HG03460 (cell line): ENCODE data around the gene ZNF627.
"Not testable (repeated sequence)": the region's sequence is repeated elsewhere in the genome, so short reads cannot be mapped to it uniquely, and the experiment has no call there.

Experiments used
- ATAC-seq: cut with Tn5 transposase; IDR thresholded peaks from one replicate; pipeline ENCODE4 v1.9.1; 2021; ENCODE audit not compliant: unreplicated experiment

ZNF627 gene

GRCh38 chr19:11620553-11620952, 23.3 kb downstream of the ZNF627 start:
- no peak for ATAC-seq

GRCh38 chr19:11622401-11622800, 25.1 kb downstream of the ZNF627 start:
- ATAC-seq = not testable (repeated sequence)

- no peak for ATAC-seq
Measured at GRCh38 chr19:11624069-11624463, 26.8 kb downstream of the ZNF627 start.

GRCh38 chr19:11626252-11626651, 29.0 kb downstream of the ZNF627 start:
- no peak for ATAC-seq

- ATAC-seq = no peak
Measured at GRCh38 chr19:11633223-11633622, 35.9 kb downstream of the ZNF627 start.

- not testable (repeated sequence) for ATAC-seq
Measured at GRCh38 chr19:11634018-11634662, 36.9 kb downstream of the ZNF627 start.

GRCh38 chr19:11639245-11639601, 41.9 kb downstream of the ZNF627 start:
- ATAC-seq = no peak

- ATAC-seq = peak; percentile 96
Measured at GRCh38 chr19:11639602-11640471, 42.6 kb downstream of the ZNF627 start.

- no peak for ATAC-seq
Measured at GRCh38 chr19:11641244-11641643, 44.0 kb downstream of the ZNF627 start.

GRCh38 chr19:11642902-11643301, 45.6 kb downstream of the ZNF627 start:
- ATAC-seq = no peak

GRCh38 chr19:11649941-11650340, 52.7 kb downstream of the ZNF627 start:
- ATAC-seq = no peak

- ATAC-seq = no peak
Measured at GRCh38 chr19:11651062-11651461, 53.8 kb downstream of the ZNF627 start.

GRCh38 chr19:11652056-11652455, 54.8 kb downstream of the ZNF627 start:
- ATAC-seq = no peak

GRCh38 chr19:11652492-11652891, 55.2 kb downstream of the ZNF627 start:
- no peak for ATAC-seq

- no peak for ATAC-seq
Measured at GRCh38 chr19:11656535-11656934, 59.3 kb downstream of the ZNF627 start.

GRCh38 chr19:11657307-11657706, 60.0 kb downstream of the ZNF627 start:
- no peak for ATAC-seq

- ATAC-seq = no peak
Measured at GRCh38 chr19:11658970-11659369, 61.7 kb downstream of the ZNF627 start.

- no peak for ATAC-seq
Measured at GRCh38 chr19:11659612-11660011, 62.3 kb downstream of the ZNF627 start.

GRCh38 chr19:11662278-11662677, 65.0 kb downstream of the ZNF627 start:
- ATAC-seq = no peak

- no peak for ATAC-seq
Measured at GRCh38 chr19:11663181-11663591, 65.9 kb downstream of the ZNF627 start.
